GM23248 (cell line): ENCODE data around the gene IZUMO1R.

Experiments
- EZH2 ChIP-seq: fragments of 200-600 bp; sonication (generic); IDR thresholded peaks from 2 replicates; pipeline ENCODE4 v1.6.1; 2018; ENCODE audit warnings: antibody characterized with exemption, mild to moderate bottlenecking; ENCODE audit not compliant: insufficient read depth, poor library complexity, severe bottlenecking
- EZH2phosphoT487 ChIP-seq: fragments of 200-600 bp; sonication (generic); IDR thresholded peaks from 2 replicates; pipeline ENCODE4 v1.6.1; 2018; ENCODE audit warnings: antibody characterized with exemption, moderate library complexity, mild to moderate bottlenecking, low read depth; ENCODE audit not compliant: insufficient read depth

GRCh38 chr11:94307101-94307791 lies 2.9 kb downstream of the IZUMO1R start:
- no peak for TF ChIP-seq EZH2phosphoT487
- TF ChIP-seq EZH2: no peak
